NCI-H2227 (cell line): ENCODE data around the gene GPR62.

Experiments
- DNase-seq: peaks from one replicate; lab custom pipeline; 2025; ENCODE audit not compliant: unreplicated experiment; lab: John Stamatoyannopoulos, UW

GPR62 gene

GRCh38 chr3:51968883-51969678, 13.9 kb downstream of the GPR62 start:
- DNase-seq = no peak

DNA sequence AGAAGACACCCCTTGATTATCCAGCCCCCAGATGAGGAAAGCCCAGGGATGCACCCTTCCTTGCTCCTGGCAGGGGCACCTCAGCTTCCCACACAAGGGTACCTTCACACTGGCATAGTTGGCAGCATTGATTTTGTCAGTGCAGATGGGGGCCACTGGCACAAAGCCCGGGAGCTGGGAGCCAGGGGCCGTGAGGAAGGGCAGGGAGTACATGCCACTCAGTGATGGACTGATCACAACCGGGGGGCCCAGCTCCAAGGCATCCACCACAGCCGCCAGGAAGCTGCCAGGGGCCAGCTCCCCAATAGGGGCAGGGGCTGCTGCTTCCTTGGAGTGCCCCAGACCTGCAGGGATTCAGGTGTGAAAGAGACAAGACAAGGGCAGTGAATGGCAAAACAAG, 14.7 kb downstream of the GPR62 start:
- DNase-seq = no peak

DNA sequence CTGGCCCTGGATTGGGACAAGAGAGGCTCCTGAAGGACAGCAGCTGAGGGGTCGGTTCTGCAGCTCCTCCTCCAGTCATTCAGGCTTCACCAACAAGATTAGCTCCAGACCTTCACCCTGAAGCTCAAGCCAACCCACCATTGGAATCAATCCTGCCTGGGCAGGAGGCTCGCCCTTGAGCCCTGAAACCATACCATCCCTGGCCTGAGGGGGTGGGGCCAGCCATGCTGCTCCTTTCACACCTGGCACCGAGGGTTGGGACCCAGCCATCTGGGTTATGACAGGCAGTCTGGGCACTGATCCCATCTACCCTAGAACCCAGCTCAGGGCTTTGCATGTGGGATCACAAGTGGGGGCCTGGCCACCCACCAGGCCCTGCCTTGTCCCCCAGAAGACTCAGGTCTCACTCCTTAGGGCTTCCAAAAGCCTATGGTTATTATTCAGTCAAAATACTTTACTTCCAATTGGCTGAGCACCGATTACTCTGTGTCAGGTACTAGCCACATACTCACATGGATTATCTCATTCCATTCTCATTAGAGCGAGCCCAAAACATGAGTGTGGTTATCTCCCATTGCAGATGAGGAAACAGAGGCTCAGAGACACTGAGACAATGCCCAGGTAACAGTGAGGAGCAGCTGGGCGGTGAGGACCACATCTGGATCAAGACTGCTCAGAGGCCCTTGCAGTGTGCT, 15.6 kb downstream of the GPR62 start:
- no peak for DNase-seq

DNA sequence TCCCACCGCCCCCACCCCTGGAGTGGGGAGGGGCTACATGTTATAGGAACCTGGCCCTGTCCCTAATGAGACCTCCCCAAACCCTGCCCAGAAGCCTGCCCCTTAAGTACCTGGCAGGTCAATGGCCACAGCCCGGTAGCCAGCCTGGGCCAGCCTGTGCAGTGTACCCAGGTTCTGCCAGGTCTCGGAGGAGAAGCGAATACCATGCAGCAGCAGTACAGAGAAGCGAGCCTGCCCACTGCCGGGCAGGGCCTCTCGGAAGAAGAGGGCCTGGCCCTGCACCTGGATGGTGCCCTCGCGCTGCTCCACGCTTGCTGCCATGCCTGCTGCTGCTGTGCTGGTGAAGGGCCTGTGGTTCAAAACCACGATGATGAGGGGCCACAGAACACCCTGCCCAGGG, 16.2 kb downstream of the GPR62 start:
- DNase-seq = no peak

GRCh38 chr3:51974277-51974962, 19.2 kb downstream of the GPR62 start:
- DNase-seq = peak; percentile 39

GRCh38 chr3:51974963-51975851, 20.0 kb downstream of the GPR62 start, which contains the start of gene ABHD14A:
TSS of gene ABHD14A (plus strand) at chr3:51975064. CDS start at chr3:51975136, 72 bp downstream.
- DNase-seq = peak; percentile 79

DNA sequence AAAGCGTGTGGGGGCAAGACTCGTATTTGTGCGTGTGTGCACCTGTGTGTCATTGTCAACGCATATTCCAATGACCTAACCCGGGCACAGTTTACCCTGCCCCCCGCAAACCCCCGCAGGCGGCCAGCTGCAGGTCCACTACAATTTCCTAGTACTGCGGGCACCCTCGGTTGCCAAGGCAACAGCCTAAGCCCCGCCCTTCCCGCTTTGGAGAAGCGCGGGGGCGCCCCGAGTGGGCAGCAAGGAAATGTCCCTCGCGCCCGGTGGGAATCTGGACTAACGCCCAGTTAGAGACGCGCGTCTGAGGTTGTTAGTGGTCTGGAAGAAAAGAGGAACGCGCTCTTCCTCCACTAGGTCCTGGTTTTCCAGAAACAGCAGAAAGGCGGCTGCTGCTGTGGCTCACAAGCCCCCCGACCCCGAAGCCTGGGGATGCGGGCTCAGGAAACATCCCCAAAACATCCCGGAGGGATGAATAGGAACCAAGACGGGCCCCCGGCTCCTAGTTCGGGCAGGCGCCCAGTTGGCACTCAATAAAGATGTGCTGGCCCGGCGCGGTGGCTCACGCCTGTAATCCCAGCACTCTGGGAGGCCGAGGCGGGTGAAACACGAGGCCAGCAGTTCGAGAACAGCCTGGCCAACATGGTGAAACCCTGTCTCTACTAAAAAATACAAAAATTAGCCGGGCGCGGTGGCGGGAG, 20.8 kb downstream of the GPR62 start:
- DNase-seq = peak; percentile 87

DNA sequence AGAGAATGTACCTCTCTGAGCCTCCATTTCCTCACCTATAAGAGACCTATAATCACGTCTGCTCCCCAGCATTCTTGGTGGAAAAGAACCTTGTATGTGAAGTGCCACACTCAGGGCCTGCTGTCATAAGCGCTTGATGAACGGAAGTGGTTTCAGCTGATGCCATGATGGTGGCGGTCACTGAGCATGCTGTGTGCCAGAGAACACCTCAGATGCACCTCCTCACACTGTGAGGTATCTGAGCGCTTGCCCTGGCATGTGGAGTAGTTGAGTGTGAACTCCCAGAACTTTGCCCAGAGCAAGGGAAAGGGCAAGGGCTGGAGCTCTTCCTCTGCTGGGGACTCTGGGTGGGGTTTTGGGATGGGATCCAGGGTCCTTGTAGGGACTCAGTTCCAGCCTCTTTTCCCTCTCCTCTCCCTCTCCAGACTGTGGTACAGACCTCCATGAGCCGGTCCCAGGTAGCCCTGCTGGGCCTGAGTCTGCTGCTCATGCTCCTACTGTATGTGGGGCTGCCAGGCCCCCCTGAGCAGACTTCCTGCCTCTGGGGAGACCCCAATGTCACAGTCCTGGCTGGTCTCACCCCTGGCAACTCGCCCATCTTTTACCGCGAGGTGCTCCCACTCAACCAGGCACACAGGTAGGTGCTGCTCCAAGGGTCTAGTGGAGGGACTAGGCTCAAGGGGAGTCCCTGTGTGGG, 22.4 kb downstream of the GPR62 start:
- no peak for DNase-seq

GRCh38 chr3:51978143-51978502, 22.9 kb downstream of the GPR62 start:
- no peak for DNase-seq

GRCh38 chr3:51980253-51980652, 25.1 kb downstream of the GPR62 start:
- no peak for DNase-seq

GRCh38 chr3:51982352-51982837, 27.2 kb downstream of the GPR62 start:
- DNase-seq = peak; percentile 16

GRCh38 chr3:51982838-51983577, 27.8 kb downstream of the GPR62 start, which contains the start of gene ACY1:
TSS of gene ACY1 (plus strand) at chr3:51983535. CDS start at chr3:51984065, 530 bp downstream.
- peak; percentile 68 for DNase-seq

- DNase-seq = no peak
These were observed 28.5 kb downstream of the GPR62 start for GRCh38 chr3:51983578-51984268.

- DNase-seq = no peak
These were observed 29.1 kb downstream of the GPR62 start for GRCh38 chr3:51984269-51984647.

- no peak for DNase-seq
These were observed 29.9 kb downstream of the GPR62 start for GRCh38 chr3:51985063-51985462.

- no peak for DNase-seq
These were observed 31.1 kb downstream of the GPR62 start for GRCh38 chr3:51986010-51986947.

DNA sequence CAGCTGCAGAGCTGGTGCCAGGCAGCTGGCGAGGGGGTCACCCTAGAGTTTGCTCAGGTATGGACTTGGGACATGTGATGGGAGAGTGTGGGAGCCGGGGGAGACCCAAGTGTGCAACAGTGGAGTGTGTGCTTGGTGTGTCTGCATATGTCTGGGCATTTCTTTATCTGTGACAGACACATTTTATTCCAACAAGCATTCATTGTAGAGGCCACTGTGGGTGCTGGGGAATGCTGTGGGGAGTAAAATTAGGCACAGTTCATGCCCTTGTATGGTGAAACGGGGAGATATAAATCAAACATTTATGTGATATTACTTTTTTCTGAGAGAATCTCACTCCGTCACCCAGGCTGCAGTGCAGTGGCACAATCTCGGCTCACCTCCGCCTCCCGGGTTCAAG, 32.4 kb downstream of the GPR62 start:
- no peak for DNase-seq
